HFFc6 (cell line): ENCODE results near the gene CIB2. TPM values are rescaled to one million over a fixed set of nuclear protein-coding genes. Genes with fewer than 3 reads are reported as not detected.

ENCODE experiments used
- DNase-seq: peaks from one replicate; pipeline ENCODE4 v3.0.0-alpha.2; 2018
- H3K27ac Mint-ChIP-seq: 2 replicates; pipeline ENCODE4 v1.8.0; 2020; ENCODE audit warnings: mild to moderate bottlenecking, mixed read lengths
- H3K27me3 Mint-ChIP-seq: 2 replicates; pipeline ENCODE4 v1.8.0; 2021; ENCODE audit warnings: mild to moderate bottlenecking, moderate library complexity, mixed read lengths; ENCODE audit not compliant: insufficient read depth
- H3K36me3 Mint-ChIP-seq: 2 replicates; pipeline ENCODE4 v1.8.0; 2021; ENCODE audit warnings: low read depth, mixed read lengths
- H3K4me1 Mint-ChIP-seq: 2 replicates; pipeline ENCODE4 v1.8.0; 2020; ENCODE audit warnings: low read depth, mixed read lengths
- H3K4me3 Mint-ChIP-seq: 2 replicates; pipeline ENCODE4 v1.8.0; 2020; ENCODE audit warnings: mild to moderate bottlenecking, moderate library complexity, mixed read lengths
- H3K9me3 Mint-ChIP-seq: 2 replicates; pipeline ENCODE4 v1.8.0; 2020; ENCODE audit warnings: mild to moderate bottlenecking, mixed read lengths
- CTCF ChIP-seq: fragments of 200-600 bp; sonication (generic); IDR thresholded peaks from 2 replicates; pipeline ENCODE4 v1.5.0; 2021; ENCODE audit warnings: antibody characterized with exemption, mild to moderate bottlenecking
- total RNA-seq, 6 experiments: library from RNA; stranded (reverse); fragmentation: NEBNext Ultra II Directional; extraction: Animal tissue kit (Norgen Biotek cat#: 25700); gene quantifications; 2 replicates in 1 of 6; 3 replicates in 5 of 6; pipeline ENCODE4 v1.2.3, GENCODE V29; 2021

CIB2 gene
- total RNA-seq, 6 experiments from 2014 or later, result 1.3 to 1.8 (median 1.4) TPM

DNA sequence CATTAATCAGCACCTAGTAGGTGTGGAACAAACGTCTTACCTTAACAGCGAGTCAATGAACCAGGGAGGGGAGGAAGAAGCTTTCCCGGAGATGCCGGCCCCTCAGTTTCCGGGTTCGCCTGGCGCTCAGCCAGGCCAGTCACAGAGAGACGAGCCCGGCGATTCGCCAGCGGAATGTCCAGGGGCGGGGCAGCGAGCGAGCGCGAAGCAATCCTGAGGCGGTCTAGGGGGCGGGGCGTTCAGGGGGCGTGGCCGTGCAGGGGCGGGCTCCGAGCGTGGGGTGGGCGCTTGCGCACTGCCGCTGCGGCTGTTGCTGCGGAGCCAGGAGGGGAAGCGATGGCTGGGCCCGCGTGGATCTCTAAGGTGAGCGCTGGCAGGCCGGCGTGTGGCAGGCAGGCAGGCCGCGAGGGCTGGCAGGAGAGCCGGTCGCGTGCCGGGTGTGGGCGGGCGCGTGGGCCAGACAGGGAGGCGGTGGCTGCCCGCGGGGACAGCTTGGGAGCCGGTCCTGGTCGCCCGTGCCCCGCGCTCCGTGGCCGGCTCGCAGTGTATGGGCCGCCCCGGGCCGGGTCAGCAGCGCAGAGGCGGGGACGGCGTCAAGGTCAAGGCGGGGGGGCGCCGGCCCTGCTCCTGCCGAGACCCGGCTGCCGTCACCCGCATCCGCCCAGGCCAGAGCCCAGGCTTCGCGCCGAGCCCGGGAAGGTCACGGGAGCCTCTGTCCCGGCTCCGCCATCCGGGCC, 18.0 kb upstream of the CIB2 start, which contains the start of gene IDH3A:
Gene IDH3A (plus strand): TSS at position 295 of the 737 bp plus-strand sequence. CDS start 42 bp downstream, at position 337.
- Mint-ChIP-seq H3K27me3 (no peaks in the 10 kb centered on the region; the same call in none of the 2 replicates), H3K9me3 (no peaks in the 10 kb centered on the region), H3K4me1 (peaks cover 51% of the 10 kb centered on the region), H3K27ac (peak within 1 kb of the TSS; percentile 92), H3K36me3 (0 out of 2 replicates have a peak, but pooled peaks cover 10% of the 10 kb centered on the region), H3K4me3 (peak within 1 kb of the TSS; percentile 95)
- TF ChIP-seq CTCF, result no peak
- DNase-seq, result peak; percentile 94

GRCh38 chr15:78148392-78149067, 17.3 kb upstream of the CIB2 start:
- no peak for DNase-seq
- H3K36me3 Mint-ChIP-seq, result 0 out of 2 replicates have a peak, but pooled peaks cover 10% of the 10 kb centered on the region
- H3K4me3 Mint-ChIP-seq, result peak overlapping the region; percentile 95
- peaks cover 49% of the 10 kb centered on the region for H3K4me1 Mint-ChIP-seq
- no peaks in the 10 kb centered on the region; the same call in none of the 2 replicates for H3K27me3 Mint-ChIP-seq
- no peak for TF ChIP-seq CTCF
- peak overlapping the region; percentile 92 for H3K27ac Mint-ChIP-seq
- H3K9me3 Mint-ChIP-seq, result no peaks in the 10 kb centered on the region

DNA sequence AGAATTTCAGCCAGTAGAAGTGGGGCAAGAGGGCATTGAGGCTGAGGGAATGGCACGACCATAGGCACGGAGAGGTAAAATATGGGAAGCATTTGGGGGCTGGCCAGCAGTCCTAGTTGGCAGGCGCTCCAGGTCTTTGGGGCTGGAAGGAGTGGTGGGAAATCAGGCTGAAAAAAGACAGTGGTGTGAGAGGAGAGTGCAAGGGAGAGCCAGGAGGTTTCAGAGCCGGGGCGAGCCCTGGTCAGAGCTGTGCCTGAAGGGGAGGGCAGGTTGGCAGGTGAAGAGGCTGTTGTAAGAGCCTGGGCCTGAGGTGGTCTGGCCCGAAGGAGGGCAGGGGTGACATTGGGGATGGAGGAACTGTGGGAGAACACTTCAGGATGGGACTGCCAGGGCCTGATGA, 16.3 kb upstream of the CIB2 start:
- peak overlapping the region; percentile 56 for H3K4me3 Mint-ChIP-seq
- peaks cover 40% of the 10 kb centered on the region for H3K4me1 Mint-ChIP-seq
- H3K36me3 Mint-ChIP-seq, result 0 out of 2 replicates have a peak, but pooled peaks cover 1% of the 10 kb centered on the region
- H3K27ac Mint-ChIP-seq, result peak overlapping the region; percentile 10; the same call in 1 of the 2 replicates
- H3K9me3 Mint-ChIP-seq, result no peaks in the 10 kb centered on the region
- TF ChIP-seq CTCF, result no peak
- no peaks in the 10 kb centered on the region; the same call in none of the 2 replicates for H3K27me3 Mint-ChIP-seq
- DNase-seq, result no peak

- H3K27me3 Mint-ChIP-seq, result no peaks in the 10 kb centered on the region; the same call in none of the 2 replicates
- peaks cover 38% of the 10 kb centered on the region for H3K4me1 Mint-ChIP-seq
Observed at GRCh38 chr15:78146425-78147154, 15.3 kb upstream of the CIB2 start.

More at GRCh38 chr15:78146425-78147154, 15.3 kb upstream of the CIB2 start:
- Mint-ChIP-seq H3K4me3 (no peak overlapping the region), H3K9me3 (no peaks in the 10 kb centered on the region), H3K36me3 (no peaks in the 10 kb centered on the region), H3K27ac (no peak overlapping the region)
- DNase-seq, result no peak
- no peak for TF ChIP-seq CTCF
